Ramos (cell line): ENCODE data around the gene EEFSEC.

Experiments
- in situ Hi-C: fragments of 300-500 bp; cut with MboI; formaldehyde crosslinking; loops from one replicate; pipeline ENCODE4 v1.14.3; 2022; ENCODE audit warnings: low sequenced_read_pairs; ENCODE audit not compliant: unreplicated experiment

EEFSEC gene

DNA sequence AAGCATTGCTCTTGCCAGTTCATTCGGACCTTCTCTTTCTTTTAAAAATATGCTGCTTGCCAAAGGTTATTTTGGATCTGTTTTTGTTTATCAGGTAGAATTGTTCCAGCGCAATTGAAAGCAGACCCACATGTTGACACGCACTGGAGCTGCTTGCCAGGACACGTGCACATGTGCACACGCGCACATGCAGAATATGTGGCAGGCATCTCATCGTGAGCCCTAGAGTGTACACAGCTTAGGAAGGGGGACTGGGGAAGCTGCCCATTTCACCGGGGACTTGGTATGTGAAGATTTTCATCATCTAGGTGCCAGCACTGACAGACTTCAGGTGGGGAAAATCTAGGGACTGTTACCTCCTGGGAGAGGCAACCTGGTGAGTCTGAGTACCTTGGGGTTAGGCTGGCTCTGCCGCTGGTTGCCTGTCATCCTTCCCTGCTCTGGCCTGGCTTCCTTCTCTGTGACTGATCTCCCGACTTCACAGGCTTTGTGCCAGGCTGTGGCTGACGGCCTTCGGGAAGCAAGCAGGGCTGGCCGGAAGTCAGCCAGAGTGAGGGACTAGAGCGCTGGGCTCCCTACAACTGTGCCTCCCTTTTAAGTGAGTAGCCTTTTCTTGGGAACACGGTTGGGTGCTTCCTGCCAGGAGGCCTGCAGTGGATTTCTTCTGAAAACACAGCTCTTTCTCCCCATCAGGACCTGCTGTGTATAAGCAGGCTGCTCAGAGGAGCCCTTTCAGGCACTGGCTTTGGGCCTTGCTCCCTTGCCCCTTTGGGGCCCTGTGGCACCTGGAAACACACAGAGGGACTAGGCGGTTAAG, 129.3 kb downstream of the EEFSEC start:
- in situ Hi-C loops = no loop called here

- in situ Hi-C loops = no loop called here
These were observed 130.1 kb downstream of the EEFSEC start for GRCh38 chr3:128283421-128283820.

DNA sequence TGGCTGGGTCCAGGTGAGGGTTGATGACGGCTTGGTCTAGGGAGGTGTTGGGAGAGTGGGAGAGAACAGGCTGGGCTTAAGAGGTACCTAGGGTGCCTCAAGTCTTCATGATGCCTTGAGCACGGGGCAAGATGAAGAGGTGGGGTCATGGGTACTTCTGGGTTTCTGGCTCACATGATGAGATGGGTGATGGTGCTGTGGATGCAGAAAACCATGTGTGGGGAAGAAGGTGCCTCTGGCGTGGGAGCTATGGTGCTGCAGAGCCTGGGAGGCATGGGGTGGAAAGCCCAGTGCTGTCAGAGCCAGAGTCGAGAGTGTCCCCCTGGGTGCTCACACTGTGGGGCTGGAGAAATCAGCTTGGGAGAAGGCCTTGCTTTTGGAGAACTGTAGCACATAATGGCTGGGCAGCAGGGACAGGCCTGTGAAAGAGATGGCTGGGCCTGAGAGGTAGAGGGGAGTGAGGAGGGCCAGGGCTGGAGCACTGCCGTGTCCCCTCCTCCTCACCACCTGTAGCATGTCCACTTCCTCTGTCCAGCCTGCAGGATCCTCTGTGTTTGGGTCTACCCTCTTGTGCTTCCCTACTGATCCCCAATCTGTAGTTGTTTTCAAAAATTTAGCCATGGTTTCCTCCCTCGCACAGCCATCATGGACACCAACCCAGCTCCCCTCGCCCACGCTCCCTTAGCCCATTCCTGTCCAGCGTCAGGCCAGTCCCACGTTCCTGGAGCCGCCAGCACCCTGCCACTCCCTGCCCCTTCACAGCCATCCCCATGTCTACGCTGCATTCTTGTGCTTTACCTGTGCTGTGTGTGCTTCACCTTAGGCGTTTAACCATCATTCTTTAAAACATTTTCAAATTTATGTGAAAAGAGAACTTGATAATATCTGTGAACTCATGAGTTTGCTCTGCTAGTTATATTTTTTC, 132.0 kb downstream of the EEFSEC start:
- in situ Hi-C loops = no loop called here

GRCh38 chr3:128285967-128286321, 132.7 kb downstream of the EEFSEC start:
- in situ Hi-C loops = no loop called here

- in situ Hi-C loops = no loop called here
These were observed 133.4 kb downstream of the EEFSEC start for GRCh38 chr3:128286691-128287090.

- in situ Hi-C loops = no loop called here
These were observed 133.9 kb downstream of the EEFSEC start for GRCh38 chr3:128287216-128287615.

DNA sequence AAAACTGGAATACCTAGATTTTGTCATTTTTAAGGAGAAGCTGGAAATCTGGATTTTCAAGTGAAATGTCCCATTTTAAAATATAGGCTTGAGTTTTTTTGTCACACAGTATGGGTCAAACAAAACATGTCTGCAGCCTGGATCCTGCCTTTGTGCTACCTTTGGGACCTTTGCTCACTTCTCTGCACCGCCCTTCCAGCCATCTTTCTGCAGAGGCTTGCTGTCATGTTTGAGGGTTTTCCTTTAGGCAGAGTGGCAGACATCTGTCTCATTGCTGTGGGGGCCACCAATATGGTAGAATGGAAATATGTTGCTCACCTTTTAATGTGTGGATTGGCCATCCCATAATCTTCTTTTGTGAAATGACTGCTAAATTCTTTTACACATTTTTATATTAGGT, 136.3 kb downstream of the EEFSEC start:
- in situ Hi-C loops = no loop called here

DNA sequence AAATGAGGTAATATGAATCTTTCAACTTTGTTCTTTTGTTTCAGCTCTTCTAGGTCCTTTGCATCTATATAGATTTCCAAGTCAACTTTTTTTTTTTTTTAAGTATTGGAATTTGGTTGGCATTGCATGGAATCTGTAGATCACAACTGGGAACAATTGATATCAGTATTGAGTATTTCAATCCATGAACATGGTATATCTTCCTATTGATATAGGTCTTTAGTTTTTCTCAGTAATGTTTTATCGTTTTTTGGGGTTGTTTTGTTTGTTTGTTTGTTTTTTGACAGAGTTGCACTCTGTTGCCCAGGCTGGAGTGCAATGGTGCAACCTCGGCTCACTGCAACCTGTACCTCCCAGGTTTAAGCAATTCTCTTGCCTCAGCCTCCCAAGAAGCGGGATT, 137.2 kb downstream of the EEFSEC start:
- in situ Hi-C loops = no loop called here

- in situ Hi-C loops = no loop called here
These were observed 140.6 kb downstream of the EEFSEC start for GRCh38 chr3:128293930-128294329.

GRCh38 chr3:128294999-128295468, 141.8 kb downstream of the EEFSEC start:
- in situ Hi-C loops = no loop called here

DNA sequence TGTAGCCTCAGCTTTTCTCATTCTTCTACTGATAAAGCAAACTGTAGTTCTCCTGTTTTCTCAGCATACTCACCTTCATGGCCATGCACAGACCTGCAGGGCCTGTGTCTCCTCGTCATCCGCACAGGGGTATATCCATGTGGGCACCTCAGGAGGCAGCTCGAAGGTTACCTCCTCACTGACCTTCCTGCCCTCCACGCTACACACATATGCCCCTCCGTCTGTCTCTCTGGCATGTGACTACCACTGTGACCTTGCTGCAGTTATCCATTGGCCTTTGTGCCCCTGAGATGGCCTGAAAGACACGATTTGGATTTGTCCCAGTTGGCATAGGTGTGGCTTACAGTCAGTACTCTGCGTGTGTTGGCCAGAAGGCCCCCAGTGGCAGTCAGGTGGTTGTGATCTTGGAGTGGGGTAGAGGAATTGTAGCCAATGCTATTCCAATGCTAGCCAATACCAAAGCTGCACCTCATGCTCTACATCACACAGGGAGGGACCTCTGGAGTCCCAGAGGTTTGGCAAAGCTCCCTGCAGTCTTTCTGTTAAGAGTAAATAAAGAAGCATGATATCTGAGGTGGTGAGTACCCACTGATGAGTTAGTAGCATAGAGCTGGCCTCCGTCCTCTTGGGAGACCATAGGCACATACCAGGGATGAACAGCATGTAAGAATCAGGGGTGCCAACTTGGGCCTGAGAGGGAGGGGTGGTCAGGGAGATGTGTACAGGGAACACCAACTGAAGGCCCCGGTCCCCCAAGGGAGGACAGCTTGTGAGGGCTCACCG, 143.4 kb downstream of the EEFSEC start:
- in situ Hi-C loops = no loop called here

DNA sequence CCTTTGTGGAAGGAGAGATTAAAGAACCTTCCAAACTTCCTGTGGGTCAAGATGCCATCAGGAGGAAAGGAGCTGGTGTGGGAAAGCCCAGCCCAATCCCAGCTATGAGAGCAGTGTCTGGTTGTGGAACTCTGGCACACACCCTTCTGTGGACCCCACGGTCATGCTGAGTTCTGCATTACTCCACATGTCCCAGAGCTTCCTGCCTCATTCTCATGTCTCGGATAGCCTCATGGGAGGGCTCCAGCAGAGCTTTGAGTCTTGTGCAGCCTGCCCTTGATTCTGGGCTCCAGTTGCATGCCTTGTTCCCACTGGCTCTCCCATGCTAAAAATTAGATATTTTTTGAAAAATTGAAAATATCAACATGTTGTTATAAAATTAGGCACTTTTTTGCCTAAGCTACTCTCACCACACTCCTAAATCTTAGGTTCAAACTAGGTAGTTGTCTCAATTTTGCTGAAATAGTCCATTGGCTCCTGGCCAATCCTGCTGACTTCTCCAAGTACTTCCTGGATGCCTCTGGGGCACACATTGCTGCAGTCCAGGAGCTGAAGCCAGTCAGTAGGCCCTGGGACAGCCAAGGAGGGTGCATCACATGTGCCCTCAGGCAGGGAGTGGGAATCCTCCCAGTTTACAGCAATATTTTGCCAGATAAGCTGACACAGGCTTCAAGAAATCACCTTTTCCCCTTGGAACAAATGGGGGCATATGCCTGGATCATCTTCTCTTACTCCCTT, 144.3 kb downstream of the EEFSEC start:
- in situ Hi-C loops = no loop called here

DNA sequence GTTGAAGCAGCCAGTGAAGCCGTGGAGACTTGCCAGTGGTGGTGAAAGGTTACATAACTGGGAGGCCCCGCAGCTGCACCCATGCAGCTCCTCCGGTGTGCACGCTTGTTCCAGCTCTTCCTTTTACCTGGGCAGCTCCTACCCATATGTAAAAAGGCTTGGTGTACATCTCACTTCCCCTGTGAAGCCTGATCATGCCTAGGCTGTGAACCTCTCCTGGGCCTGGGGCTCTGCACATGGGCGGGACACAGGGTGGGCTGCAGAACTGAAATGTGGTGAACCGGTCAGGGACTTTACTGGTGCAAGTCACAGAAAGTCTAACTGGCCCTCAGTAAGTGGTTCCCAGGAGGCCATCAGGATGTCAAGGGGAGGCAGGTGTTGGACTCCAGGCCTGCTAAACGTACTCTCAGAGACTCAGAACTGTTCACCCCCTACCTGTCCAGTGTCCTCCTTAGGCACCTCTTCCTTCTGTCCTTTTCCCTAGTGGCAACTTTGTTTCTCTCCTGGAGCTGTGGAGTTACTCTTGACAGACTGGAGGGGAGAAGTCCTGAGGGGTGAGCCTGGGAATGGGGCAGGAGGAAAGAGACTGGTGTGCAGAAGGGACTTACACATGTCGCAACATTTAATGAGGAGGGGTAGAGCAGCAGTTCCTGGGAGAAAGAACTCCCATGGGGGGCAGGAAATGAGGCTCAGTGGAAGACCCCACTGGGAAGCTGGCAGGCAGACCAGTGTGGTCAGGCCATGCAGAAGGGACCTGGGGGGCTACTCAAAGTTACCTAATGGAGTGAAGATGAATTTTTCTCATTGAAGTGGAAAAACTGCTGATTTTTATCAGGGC, 148.1 kb downstream of the EEFSEC start:
- in situ Hi-C loops = no loop called here

DNA sequence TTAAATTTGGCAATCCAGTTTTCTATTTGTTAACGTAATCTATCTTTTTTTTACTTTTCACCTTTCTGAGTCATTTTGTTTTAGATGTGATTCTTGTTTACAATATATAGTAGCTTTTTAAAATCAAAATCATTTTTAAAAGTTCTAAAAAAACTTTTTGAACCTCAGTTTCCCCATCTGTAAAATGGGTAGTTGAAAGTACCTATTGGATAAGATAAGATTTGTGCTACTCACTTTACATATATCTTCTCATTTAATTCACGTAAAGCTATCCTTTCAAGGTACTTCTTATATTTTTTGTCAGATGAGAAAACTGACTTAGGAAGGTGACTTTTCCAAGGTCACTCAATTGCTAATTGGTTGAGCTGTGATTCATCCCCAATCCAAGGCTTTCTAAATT, 153.2 kb downstream of the EEFSEC start:
- in situ Hi-C loops = no loop called here

DNA sequence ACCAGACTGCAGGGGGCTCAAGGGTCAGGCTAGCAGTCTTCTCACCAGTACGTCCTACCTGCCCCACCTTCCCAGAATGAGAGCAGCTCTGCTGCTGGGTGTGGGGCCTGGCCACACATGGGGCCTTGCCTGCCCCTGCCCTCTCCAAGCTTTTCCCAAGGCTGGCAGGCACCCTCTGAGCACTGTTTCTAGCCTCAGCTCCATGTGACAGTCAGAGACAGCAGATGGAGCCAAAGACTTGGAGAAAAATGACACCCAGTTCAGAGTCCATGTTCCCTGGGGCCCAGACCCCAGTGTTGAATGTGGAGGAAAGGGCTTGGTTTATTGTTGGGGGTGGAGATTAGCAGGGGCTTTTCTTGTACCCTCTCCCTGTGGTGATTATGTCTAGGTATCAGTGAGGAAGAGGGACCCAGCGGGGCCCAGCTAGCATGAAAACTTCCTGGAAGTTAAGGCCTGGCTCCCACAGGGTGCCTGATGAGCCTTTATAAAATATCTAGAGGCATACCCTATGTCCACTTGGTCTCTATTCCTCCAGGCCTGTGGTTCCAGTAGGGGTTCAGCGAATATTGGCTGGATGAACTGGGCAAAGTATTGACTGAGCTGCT, 153.8 kb downstream of the EEFSEC start:
- in situ Hi-C loops = no loop called here

GRCh38 chr3:128307781-128308469, 154.6 kb downstream of the EEFSEC start:
- in situ Hi-C loops = no loop called here

GRCh38 chr3:128309026-128309425, 155.7 kb downstream of the EEFSEC start:
- in situ Hi-C loops = no loop called here
